HL-60 (cell line): ENCODE results near the gene MRPS21.
A peak's percentile ranks its signal among the peaks of the same experiment; 100 is the strongest.

Source experiments
- CTCF ChIP-seq: IDR thresholded peaks from one replicate; pipeline ENCODE4 v1.5.1; 2011; ENCODE audit warnings: low read length, control low read depth, inconsistent platforms; ENCODE audit not compliant: insufficient read depth
- POLR2AphosphoS5 ChIP-seq: IDR thresholded peaks from 2 replicates; pipeline ENCODE4 v1.6.1; 2012; ENCODE audit warnings: low read depth

- TF ChIP-seq CTCF (peak; percentile 39), POLR2AphosphoS5 (no peak)
These were observed 12.4 kb upstream of the MRPS21 start for GRCh38 chr1:150281221-150281757.
